PC-9 (cell line): ENCODE data around the gene ATP2C1.

Experiments
- EZH2 ChIP-seq: fragments of 200-600 bp; sonication (generic); IDR thresholded peaks from 2 replicates; pipeline ENCODE4 v1.8.0; 2017; ENCODE audit warnings: antibody characterized with exemption, low read depth
- TF ChIP-seq, protein P1 (sequence below): fragments of 200-600 bp; sonication (generic); conservative IDR thresholded peaks from 2 replicates; pipeline ENCODE4 v1.6.1; 2017; ENCODE audit warnings: mixed run types, antibody characterized with exemption, mild to moderate bottlenecking, moderate library complexity

GRCh38 chr3:130955481-130955880 is 61.6 kb downstream of the ATP2C1 start:
- TF ChIP-seq, protein P1, sequence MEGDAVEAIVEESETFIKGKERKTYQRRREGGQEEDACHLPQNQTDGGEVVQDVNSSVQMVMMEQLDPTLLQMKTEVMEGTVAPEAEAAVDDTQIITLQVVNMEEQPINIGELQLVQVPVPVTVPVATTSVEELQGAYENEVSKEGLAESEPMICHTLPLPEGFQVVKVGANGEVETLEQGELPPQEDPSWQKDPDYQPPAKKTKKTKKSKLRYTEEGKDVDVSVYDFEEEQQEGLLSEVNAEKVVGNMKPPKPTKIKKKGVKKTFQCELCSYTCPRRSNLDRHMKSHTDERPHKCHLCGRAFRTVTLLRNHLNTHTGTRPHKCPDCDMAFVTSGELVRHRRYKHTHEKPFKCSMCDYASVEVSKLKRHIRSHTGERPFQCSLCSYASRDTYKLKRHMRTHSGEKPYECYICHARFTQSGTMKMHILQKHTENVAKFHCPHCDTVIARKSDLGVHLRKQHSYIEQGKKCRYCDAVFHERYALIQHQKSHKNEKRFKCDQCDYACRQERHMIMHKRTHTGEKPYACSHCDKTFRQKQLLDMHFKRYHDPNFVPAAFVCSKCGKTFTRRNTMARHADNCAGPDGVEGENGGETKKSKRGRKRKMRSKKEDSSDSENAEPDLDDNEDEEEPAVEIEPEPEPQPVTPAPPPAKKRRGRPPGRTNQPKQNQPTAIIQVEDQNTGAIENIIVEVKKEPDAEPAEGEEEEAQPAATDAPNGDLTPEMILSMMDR, result no peak
- TF ChIP-seq EZH2, result no peak
